AG04450 (cell line): Measurements from ENCODE around the gene LTBP2. TPM values are rescaled to one million over a fixed set of nuclear protein-coding genes. Genes with fewer than 3 reads are reported as not detected.

Experiments
- CTCF ChIA-PET: fragments of 300-600, 350-600 bp; formaldehyde crosslinking; extraction: SDS; loops from one replicate; lab custom pipeline; 2022; ENCODE audit warnings: antibody characterized with exemption, inconsistent platforms; lab: Charles Lee
- POLR2A ChIA-PET: fragments of 350-600 bp; formaldehyde crosslinking; extraction: SDS; loops from one replicate; lab custom pipeline; 2021; ENCODE audit warnings: antibody characterized with exemption, inconsistent platforms; lab: Yijun Ruan, JAX
- DNase-seq: peaks from one replicate; pipeline ENCODE4 v3.0.0-alpha.2; 2011; ENCODE audit warnings: low read depth, low spot score
- H3K27ac ChIP-seq: one replicate; pipeline ENCODE4 v1.5.1; 2012; ENCODE audit warnings: low read depth, low read length, control low read depth
- H3K27me3 ChIP-seq: one replicate; pipeline ENCODE4 v1.6.0; 2012; ENCODE audit warnings: low read length; ENCODE audit not compliant: control insufficient read depth, insufficient read depth
- H3K4me3 ChIP-seq: 2 replicates; pipeline ENCODE4 v1.5.1; 2011; ENCODE audit warnings: mild to moderate bottlenecking, low read depth, low read length, control low read depth
- H3K9me3 ChIP-seq: 2 replicates; pipeline ENCODE4 v1.5.1; 2012; ENCODE audit warnings: low read length; ENCODE audit not compliant: control insufficient read depth, insufficient read depth
- CTCF ChIP-seq: IDR thresholded peaks from 2 replicates; pipeline ENCODE4 v1.5.1; 2011; ENCODE audit warnings: low read depth, low read length, control low read depth, inconsistent platforms
- polyA plus RNA-seq: library from polyadenylated mRNA; depleted of rRNA; stranded (reverse); fragments of >200 nt; gene quantifications from 2 replicates; pipeline ENCODE4 v1.2.3, GENCODE V29; 2011

LTBP2 gene
- polyA plus RNA-seq, 1 experiment: 44.3 TPM

DNA sequence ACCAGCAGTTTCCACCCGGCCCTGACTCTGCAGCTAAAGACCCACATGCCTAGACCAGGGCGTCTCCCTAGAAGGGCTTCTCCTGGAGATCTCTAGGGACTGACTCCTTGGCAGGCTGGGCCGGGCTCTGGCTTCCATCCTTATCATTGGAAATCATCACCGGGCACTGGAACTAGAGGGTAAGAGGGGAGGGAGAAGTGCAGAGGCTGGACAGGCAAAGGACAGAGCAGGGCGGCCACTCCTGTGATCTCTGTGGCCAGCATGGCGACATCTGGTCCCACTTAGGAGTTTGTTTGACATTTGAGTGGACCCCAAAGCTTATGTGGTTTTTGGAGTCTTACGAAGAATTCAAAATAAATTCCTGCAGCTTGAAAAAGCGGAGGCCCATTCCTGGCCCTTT is 7.1 kb downstream of the LTBP2 start:
- H3K27me3 ChIP-seq: no peaks in the 10 kb centered on the region
- no peak overlapping the region for H3K4me3 ChIP-seq
- ChIA-PET CTCF (interaction anchor here (1.0 to 1.2 kb wide), 2 partner anchors 12 to 200 kb away, joined by 3 to 5 read pairs; no protein-coding TSS in a partner anchor), POLR2A (interaction anchor here (0.9 to 3.7 kb wide), 4 partner anchors 14 to 158 kb away, joined by 3 to 39 read pairs (median 6); partner anchors contain the start of gene YLPM1)
- H3K27ac ChIP-seq: peak overlapping the region; percentile 57
- DNase-seq: no peak
- TF ChIP-seq CTCF: no peak
- H3K9me3 ChIP-seq: no peaks in the 10 kb centered on the region

DNA sequence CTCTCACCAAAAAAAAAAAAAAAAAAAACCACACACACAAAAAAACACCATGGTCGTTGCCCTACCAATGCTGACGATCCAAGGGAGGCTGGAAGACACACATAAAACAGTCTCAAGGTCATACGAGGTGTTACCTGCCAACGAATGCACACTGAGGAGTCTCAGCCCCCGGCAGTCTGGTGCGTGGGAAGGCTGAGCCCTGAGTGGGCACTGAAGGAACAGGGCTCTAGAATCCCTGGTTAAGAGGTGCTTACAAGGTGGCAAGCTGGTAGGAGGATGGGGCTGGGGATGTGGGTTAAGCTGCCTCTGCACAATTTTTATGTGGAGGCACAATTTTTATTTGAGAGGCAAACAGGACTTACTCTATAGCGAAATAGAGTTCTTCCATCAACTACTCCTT is 7.9 kb downstream of the LTBP2 start:
- Histone ChIP-seq H3K4me3 (no peak overlapping the region), H3K27me3 (no peaks in the 10 kb centered on the region), H3K9me3 (no peaks in the 10 kb centered on the region), H3K27ac (no peak overlapping the region)
- ChIA-PET POLR2A (interaction anchor here (1.6 to 3.7 kb wide), 2 partner anchors 15 to 32 kb away, joined by 7 to 39 read pairs; no protein-coding TSS in a partner anchor), CTCF (interaction anchor here (1.0 to 1.2 kb wide), 2 partner anchors 13 to 200 kb away, joined by 3 to 5 read pairs; no protein-coding TSS in a partner anchor)
- TF ChIP-seq CTCF: no peak
- DNase-seq: no peak

DNA sequence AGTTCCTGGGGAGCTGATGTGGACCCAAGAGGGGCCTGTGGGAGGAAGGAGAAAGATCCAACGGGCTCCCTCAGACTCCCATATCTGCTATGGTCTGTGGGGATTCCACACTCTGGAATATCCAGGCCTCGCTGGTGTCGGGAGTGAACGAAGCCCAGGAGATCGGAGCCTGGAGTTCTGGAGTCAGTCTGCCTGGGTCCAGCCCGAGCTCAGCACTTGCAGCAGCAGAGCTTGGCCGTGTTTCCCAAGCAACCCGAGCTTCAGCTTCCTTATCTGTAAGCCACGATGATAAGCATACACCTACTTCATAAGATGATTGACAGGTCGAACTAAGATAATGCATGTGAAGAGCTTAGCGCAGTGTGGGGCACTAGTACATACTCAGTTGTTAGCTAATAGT is 10.1 kb downstream of the LTBP2 start:
- ChIA-PET POLR2A (interaction anchor here (0.6 kb wide), 1 partner anchor 29 kb away, joined by 4 read pairs; no protein-coding TSS in a partner anchor), CTCF (interaction anchor here (0.7 to 0.8 kb wide), 2 partner anchors 11 to 259 kb away, joined by 4 read pairs; no protein-coding TSS in a partner anchor)
- TF ChIP-seq CTCF: no peak
- no peak for DNase-seq
- Histone ChIP-seq H3K27ac (no peak overlapping the region), H3K27me3 (no peaks in the 10 kb centered on the region), H3K4me3 (no peak overlapping the region), H3K9me3 (no peaks in the 10 kb centered on the region)

DNA sequence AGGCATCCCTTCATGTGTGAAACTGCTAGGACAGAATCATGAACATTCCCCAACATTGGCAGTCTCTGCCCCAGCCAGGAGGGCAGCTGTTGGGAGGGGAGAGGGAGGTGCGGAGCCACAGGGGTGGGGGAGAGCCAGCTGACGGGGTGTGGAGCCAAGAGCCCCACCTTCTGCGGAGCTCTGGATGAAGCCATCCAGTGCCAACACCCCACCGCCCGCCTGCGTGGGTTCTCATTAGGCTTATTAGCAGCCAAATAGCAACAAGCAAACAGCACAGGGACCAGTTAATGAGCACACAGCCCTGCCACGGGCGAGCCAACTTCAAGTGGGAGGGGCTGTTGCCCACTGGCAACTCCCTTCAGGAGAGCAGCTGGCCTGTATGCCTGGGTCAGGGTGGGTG is 12.1 kb downstream of the LTBP2 start:
- DNase-seq: no peak
- no peak overlapping the region for H3K4me3 ChIP-seq
- peak overlapping the region; percentile 52 for H3K27ac ChIP-seq
- ChIA-PET CTCF (interaction anchor here (1.1 to 2.4 kb wide), 3 partner anchors 9 to 27 kb away, joined by 4 to 20 read pairs (median 5); no protein-coding TSS in a partner anchor), POLR2A (interaction anchor here (0.7 to 2.2 kb wide), 2 partner anchors 27 to 28 kb away, joined by 3 to 19 read pairs; no protein-coding TSS in a partner anchor)
- no peaks in the 10 kb centered on the region for H3K27me3 ChIP-seq
- H3K9me3 ChIP-seq: no peaks in the 10 kb centered on the region
- TF ChIP-seq CTCF: no peak

- CTCF ChIA-PET: interaction anchor here (1.0 to 2.4 kb wide), 4 partner anchors 10 to 99 kb away, joined by 3 to 20 read pairs (median 4); no protein-coding TSS in a partner anchor
- no peak for DNase-seq
- Histone ChIP-seq H3K4me3 (no peak overlapping the region), H3K27ac (peak overlapping the region; percentile 52), H3K9me3 (no peaks in the 10 kb centered on the region), H3K27me3 (no peaks in the 10 kb centered on the region)
- POLR2A ChIA-PET: interaction anchor here (0.6 to 2.2 kb wide), 4 partner anchors 11 to 38 kb away, joined by 3 to 19 read pairs (median 8); no protein-coding TSS in a partner anchor
- no peak for TF ChIP-seq CTCF
These were observed 12.7 kb downstream of the LTBP2 start for GRCh38 chr14:74599321-74599761.
